GM06990 (cell line): ENCODE data around the gene UNC13D.

ENCODE experiments used
- DNase-seq: peaks from one replicate; pipeline ENCODE4 v3.0.0-alpha.2; 2011; ENCODE audit not compliant: insufficient read length; ENCODE audit errors: extremely low read depth
- H3K27me3 ChIP-seq: replicated peaks from 2 replicates; pipeline ENCODE4 v1.6.0; 2011; ENCODE audit warnings: low read length; ENCODE audit not compliant: control insufficient read depth, insufficient read depth
- H3K36me3 ChIP-seq: 2 replicates; pipeline ENCODE4 v1.5.1; 2011; ENCODE audit warnings: low read length; ENCODE audit not compliant: control insufficient read depth, insufficient read depth
- H3K4me3 ChIP-seq: replicated peaks from 2 replicates; pipeline ENCODE4 v1.5.1; 2011; ENCODE audit warnings: low read depth, mild to moderate bottlenecking, control low read depth, low read length
- TF ChIP-seq, protein P1 (sequence below): IDR thresholded peaks from 2 replicates; pipeline ENCODE4 v1.5.1; 2011; ENCODE audit warnings: low read length, control low read depth, mild to moderate bottlenecking, inconsistent platforms; ENCODE audit not compliant: insufficient read depth, poor library complexity, severe bottlenecking

Gene UNC13D

DNA sequence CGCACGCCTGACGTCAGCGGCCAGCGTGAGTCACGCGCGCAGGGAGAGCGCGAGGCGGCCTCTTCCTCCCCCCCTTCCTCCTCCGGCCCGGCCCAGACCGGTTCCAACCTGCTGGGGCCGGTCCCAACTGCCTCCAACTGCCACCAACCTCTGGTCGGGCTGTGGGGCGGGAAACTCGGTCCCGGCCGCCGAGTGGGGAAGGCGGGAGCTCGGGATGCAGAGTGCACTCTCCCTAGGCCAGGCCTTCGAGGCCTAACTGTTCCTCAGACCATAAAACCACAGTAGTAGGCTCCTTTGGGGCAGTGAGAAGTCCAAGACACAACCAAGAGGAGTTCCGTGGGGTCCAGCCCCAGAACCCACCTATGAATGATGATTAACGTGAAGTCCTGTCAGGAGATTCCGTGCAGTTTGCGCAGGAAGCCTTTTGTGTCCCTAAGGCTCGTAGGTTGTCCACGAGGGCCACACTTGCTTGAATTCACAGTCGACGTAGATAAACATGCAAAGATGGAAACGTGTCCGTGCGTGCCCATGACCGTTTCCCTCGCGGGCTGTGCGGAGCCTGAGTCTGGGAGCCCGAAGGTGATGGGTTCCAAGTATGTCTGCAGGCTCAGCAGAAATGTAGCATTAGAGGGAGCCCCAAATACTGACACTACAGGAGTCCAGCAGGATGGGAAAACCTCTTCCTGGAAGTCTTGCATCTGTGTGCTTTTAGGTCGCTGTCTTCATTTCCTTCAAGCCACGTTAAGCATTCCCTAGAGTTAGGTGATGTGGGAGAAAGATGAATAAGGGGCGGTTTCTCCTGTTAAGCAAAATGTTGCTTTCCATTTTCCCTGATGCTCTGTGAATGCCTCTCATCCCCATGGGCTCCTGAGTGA, 59.0 kb downstream of the UNC13D start:
- H3K4me3 ChIP-seq, result peak overlapping the region; percentile 85
- no peaks in the 10 kb centered on the region for H3K27me3 ChIP-seq
- TF ChIP-seq, protein P1, sequence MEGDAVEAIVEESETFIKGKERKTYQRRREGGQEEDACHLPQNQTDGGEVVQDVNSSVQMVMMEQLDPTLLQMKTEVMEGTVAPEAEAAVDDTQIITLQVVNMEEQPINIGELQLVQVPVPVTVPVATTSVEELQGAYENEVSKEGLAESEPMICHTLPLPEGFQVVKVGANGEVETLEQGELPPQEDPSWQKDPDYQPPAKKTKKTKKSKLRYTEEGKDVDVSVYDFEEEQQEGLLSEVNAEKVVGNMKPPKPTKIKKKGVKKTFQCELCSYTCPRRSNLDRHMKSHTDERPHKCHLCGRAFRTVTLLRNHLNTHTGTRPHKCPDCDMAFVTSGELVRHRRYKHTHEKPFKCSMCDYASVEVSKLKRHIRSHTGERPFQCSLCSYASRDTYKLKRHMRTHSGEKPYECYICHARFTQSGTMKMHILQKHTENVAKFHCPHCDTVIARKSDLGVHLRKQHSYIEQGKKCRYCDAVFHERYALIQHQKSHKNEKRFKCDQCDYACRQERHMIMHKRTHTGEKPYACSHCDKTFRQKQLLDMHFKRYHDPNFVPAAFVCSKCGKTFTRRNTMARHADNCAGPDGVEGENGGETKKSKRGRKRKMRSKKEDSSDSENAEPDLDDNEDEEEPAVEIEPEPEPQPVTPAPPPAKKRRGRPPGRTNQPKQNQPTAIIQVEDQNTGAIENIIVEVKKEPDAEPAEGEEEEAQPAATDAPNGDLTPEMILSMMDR, result no peak
- no peak for DNase-seq
- H3K36me3 ChIP-seq, result no peaks in the 10 kb centered on the region; the same call in 1 of the 2 replicates

GRCh38 chr17:75784473-75785015, 59.7 kb downstream of the UNC13D start, which contains the start of gene UNK:
Gene UNK, plus strand, starts transcription at chr17:75784806. Its CDS starts 75 bp downstream, at chr17:75784881.
- Histone ChIP-seq H3K36me3 (no peaks in the 10 kb centered on the region; the same call in 1 of the 2 replicates), H3K27me3 (no peaks in the 10 kb centered on the region), H3K4me3 (peak within 1 kb of the TSS; percentile 85)
- TF ChIP-seq, protein P1, result no peak
- DNase-seq, result peak; percentile 99

DNA sequence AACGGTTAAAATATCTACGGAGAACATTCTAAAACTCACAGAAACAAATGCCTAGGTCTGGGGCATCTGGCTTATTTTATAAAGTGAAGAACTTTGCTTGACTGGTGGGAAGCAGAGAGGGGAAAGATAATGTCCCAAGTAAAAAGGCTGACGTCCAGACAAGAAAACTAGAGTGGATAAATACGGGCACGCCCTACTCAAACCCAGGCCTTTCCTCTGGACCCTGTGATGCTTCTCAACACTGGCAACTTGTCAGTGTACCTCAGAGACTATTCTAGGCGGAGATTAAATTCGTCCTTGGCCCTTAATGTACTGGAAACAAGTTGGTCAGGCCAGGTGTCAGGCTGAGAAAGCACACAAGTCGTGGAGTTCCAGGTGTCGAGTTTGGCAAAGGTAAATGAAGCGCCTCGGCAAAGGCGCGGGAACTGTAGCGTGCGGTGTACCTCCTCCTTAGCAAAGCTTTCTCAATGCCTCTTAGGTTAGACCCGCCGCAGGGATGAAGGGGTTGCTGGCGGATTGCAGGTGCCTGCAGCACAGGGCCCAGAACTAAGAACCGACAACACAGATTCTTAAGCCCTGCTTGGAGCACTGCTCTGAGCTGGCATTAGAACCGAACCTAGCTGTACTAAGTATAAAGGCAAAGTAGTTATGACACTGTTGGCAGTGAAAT, 60.3 kb downstream of the UNC13D start:
- Histone ChIP-seq H3K4me3 (peak overlapping the region; percentile 85), H3K36me3 (no peaks in the 10 kb centered on the region; the same call in 1 of the 2 replicates), H3K27me3 (no peaks in the 10 kb centered on the region)
- no peak for DNase-seq
- TF ChIP-seq, protein P1, result no peak

- TF ChIP-seq, protein P1, result peak; percentile 63
Measured at GRCh38 chr17:75783069-75783783, 61.0 kb downstream of the UNC13D start.

More at GRCh38 chr17:75783069-75783783, 61.0 kb downstream of the UNC13D start:
- H3K27me3 ChIP-seq, result no peaks in the 10 kb centered on the region
- peak; percentile 58 for DNase-seq
- H3K4me3 ChIP-seq, result peak overlapping the region; percentile 85; the same call in 1 of the 2 replicates
- H3K36me3 ChIP-seq, result peaks cover 5% of the 10 kb centered on the region
